CD4-positive, alpha-beta T cell treated with Interleukin-21 for 1 hour (primary cell): ENCODE data around the gene CACNA2D3.

ENCODE experiments used
- DNase-seq: peaks from one replicate; pipeline ENCODE4 v3.0.0-alpha.2; 2020

CACNA2D3 gene

GRCh38 chr3:54649551-54649950 is 527.2 kb downstream of the CACNA2D3 start:
- DNase-seq, result no peak

GRCh38 chr3:54653456-54654195 is 531.3 kb downstream of the CACNA2D3 start:
- DNase-seq, result no peak

- no peak for DNase-seq
These were observed 532.4 kb downstream of the CACNA2D3 start for GRCh38 chr3:54654776-54655175.

GRCh38 chr3:54659347-54659746 is 537.0 kb downstream of the CACNA2D3 start:
- DNase-seq, result no peak

- no peak for DNase-seq
These were observed 538.4 kb downstream of the CACNA2D3 start for GRCh38 chr3:54660714-54661132.

- DNase-seq, result no peak
These were observed 538.8 kb downstream of the CACNA2D3 start for GRCh38 chr3:54661151-54661550.

GRCh38 chr3:54663501-54664011 is 541.2 kb downstream of the CACNA2D3 start:
- no peak for DNase-seq

GRCh38 chr3:54665016-54665600 is 542.8 kb downstream of the CACNA2D3 start:
- DNase-seq, result no peak

- DNase-seq, result no peak
These were observed 545.9 kb downstream of the CACNA2D3 start for GRCh38 chr3:54668236-54668635.

GRCh38 chr3:54670201-54671000 is 548.0 kb downstream of the CACNA2D3 start:
- no peak for DNase-seq

GRCh38 chr3:54671511-54671910 is 549.2 kb downstream of the CACNA2D3 start:
- DNase-seq, result no peak

- DNase-seq, result no peak
These were observed 553.7 kb downstream of the CACNA2D3 start for GRCh38 chr3:54676087-54676486.

GRCh38 chr3:54681706-54682105 is 559.4 kb downstream of the CACNA2D3 start:
- DNase-seq, result no peak

GRCh38 chr3:54685213-54685612 is 562.9 kb downstream of the CACNA2D3 start:
- no peak for DNase-seq

GRCh38 chr3:54691289-54691771 is 569.0 kb downstream of the CACNA2D3 start:
- DNase-seq, result no peak

GRCh38 chr3:54696313-54696712 is 574.0 kb downstream of the CACNA2D3 start:
- no peak for DNase-seq

- DNase-seq, result no peak
These were observed 575.7 kb downstream of the CACNA2D3 start for GRCh38 chr3:54698054-54698453.

- no peak for DNase-seq
These were observed 581.6 kb downstream of the CACNA2D3 start for GRCh38 chr3:54703923-54704322.

- no peak for DNase-seq
These were observed 583.4 kb downstream of the CACNA2D3 start for GRCh38 chr3:54705730-54706129.

GRCh38 chr3:54706738-54707137 is 584.4 kb downstream of the CACNA2D3 start:
- DNase-seq, result no peak

GRCh38 chr3:54709785-54710184 is 587.4 kb downstream of the CACNA2D3 start:
- no peak for DNase-seq

- DNase-seq, result no peak
These were observed 588.6 kb downstream of the CACNA2D3 start for GRCh38 chr3:54710954-54711353.

- DNase-seq, result no peak
These were observed 590.2 kb downstream of the CACNA2D3 start for GRCh38 chr3:54712539-54712938.
